ENCODE results near the gene CARD9. TPM values are rescaled to one million over a fixed set of nuclear protein-coding genes. Genes with fewer than 3 reads are reported as not detected.

CARD9 gene
- total and polyA plus RNA-seq, 2 of the 8 experiments (the other 6 are each of a cell fraction or from before 2014, with no cell fraction given), result 0.15 to 1.1 TPM

GRCh38 chr9:136379891-136380290 is 6.4 kb upstream of the CARD9 start:
- no peaks in the 10 kb centered on the region for H3K9me3 ChIP-seq (ENCODE audit: insufficient read depth in 2 of 2, low read depth in 1 of 2, low read length in 1 of 2)
- H3K56ac ChIP-seq (replicated peaks; ENCODE audit: insufficient read length, low read depth, low read length), result no peak overlapping the region
- H2BK15ac ChIP-seq (ENCODE audit: low read length), result no peak overlapping the region
- no peaks in the 10 kb centered on the region for H3K27me3 ChIP-seq (replicated peaks in 1 of 4; ENCODE audit: control insufficient read depth in 3 of 4, extremely low read depth in 1 of 4, insufficient read depth in 3 of 4, low read length in 3 of 4)
- no peak overlapping the region for H3K23ac ChIP-seq (ENCODE audit: insufficient read length)
- ChIA-PET POLR2A (ENCODE audit: partially characterized antibody) (interaction anchor here (1.1 to 1.9 kb wide), 2 partner anchors 13 to 45 kb away, joined by 4 to 6 read pairs; no protein-coding TSS in a partner anchor), CTCF (ENCODE audit: partially characterized antibody) (interaction anchor here (1.1 to 2.2 kb wide), 3 partner anchors 13 to 107 kb away, joined by 3 to 10 read pairs (median 6); no protein-coding TSS in a partner anchor)
- peaks cover 6 to 57% (median 26%) of the 10 kb centered on the region in 4 experiments; a peak in 7 of 8 replicates for H3K36me3 ChIP-seq (ENCODE audit: control insufficient read depth in 2 of 4, insufficient read depth in 4 of 4, low read length in 3 of 4)
- no peaks in the 10 kb centered on the region for H3K79me2 ChIP-seq (ENCODE audit: control insufficient read depth in 1 of 2, insufficient read depth in 2 of 2, low read length in 2 of 2)
- H4K5ac ChIP-seq (ENCODE audit: insufficient read length, low read depth, low read length), result no peak overlapping the region
- H3K4me3 ChIP-seq (ENCODE audit: extremely low read depth in 1 of 4, insufficient read depth in 2 of 4, low read depth in 3 of 4, low read length in 4 of 4), result no peak overlapping the region
- WGBS, 2 experiments (ENCODE audit: extremely low coverage in 1 of 2, insufficient coverage in 1 of 2, insufficient read length in 1 of 2, insufficient replicate concordance in 2 of 2, low coverage in 1 of 2, low lambda C conversion rate in 2 of 2, missing lambda C conversion rate in 1 of 2), result 90% methylated on average over 10 of the region's 11 CpGs; no CpG with 5 or more reads in 1 of the 2 experiments
- H3K18ac ChIP-seq (ENCODE audit: extremely low read depth, low read length), result no peak overlapping the region
- H2BK12ac ChIP-seq (ENCODE audit: low read depth, low read length), result no peak overlapping the region
- no peak overlapping the region for H3K14ac ChIP-seq (ENCODE audit: insufficient read length)
- no peak overlapping the region for H3K4ac ChIP-seq (replicated peaks; ENCODE audit: insufficient read length, low read depth, low read length)
- no peak overlapping the region for H3K4me2 ChIP-seq (ENCODE audit: insufficient read depth in 1 of 2, low read depth in 2 of 2, low read length in 2 of 2)
- no peak overlapping the region for H2AFZ ChIP-seq (ENCODE audit: low read length)
- H4K20me1 ChIP-seq (replicated peaks in 1 of 2; ENCODE audit: control insufficient read depth in 1 of 2, insufficient read depth in 2 of 2, low read length in 2 of 2), result peaks cover 7 to 14% of the 10 kb centered on the region in 2 experiments
- no peak overlapping the region for H2BK120ac ChIP-seq (replicated peaks; ENCODE audit: low read depth, low read length)
- no peak overlapping the region for H2BK5ac ChIP-seq (ENCODE audit: low read depth, low read length)
- no peak overlapping the region for H4K8ac ChIP-seq (ENCODE audit: extremely low read depth, insufficient read depth, low read length)
- H3K79me1 ChIP-seq (ENCODE audit: low read depth, low read length), result no peaks in the 10 kb centered on the region; the same call in 1 of the 2 replicates
- no peak overlapping the region for H2AK5ac ChIP-seq (ENCODE audit: low read depth, low read length)
- H3K27ac ChIP-seq (ENCODE audit: low read depth, low read length), result no peak overlapping the region
- FAIRE-seq (no peak), DNase-seq (ENCODE audit: low read depth in 1 of 2, low spot score in 2 of 2) (no peak)
- H3K4me1 ChIP-seq (replicated peaks in 1 of 4; ENCODE audit: control insufficient read depth in 3 of 4, insufficient read depth in 4 of 4, low read length in 3 of 4), result no peaks in the 10 kb centered on the region
- no peak overlapping the region for H4K91ac ChIP-seq (replicated peaks; ENCODE audit: insufficient read length, low read length)
- no peak overlapping the region for H3K9ac ChIP-seq (replicated peaks in 1 of 4; ENCODE audit: extremely low read depth in 1 of 4, low read depth in 3 of 4, low read length in 3 of 4)
- TF ChIP-seq CBX5 (IDR thresholded peaks at IDR 0.05; ENCODE audit: low read depth, low read length) (no peak), RNF2 (IDR thresholded peaks at IDR 0.05; ENCODE audit: borderline replicate concordance, low read depth, low read length, missing control alignments, poor library complexity, severe bottlenecking) (no peak), POU5F1 (IDR thresholded peaks at IDR 0.05; ENCODE audit: low read depth, low read length) (no peak), EGR1 (IDR thresholded peaks at IDR 0.05; ENCODE audit: borderline replicate concordance, low read depth, low read length) (no peak), CHD1 (IDR thresholded peaks at IDR 0.05; ENCODE audit: low read depth, low read length) (no peak), SP1 (IDR thresholded peaks at IDR 0.05; ENCODE audit: low read depth, low read length) (no peak), POLR2A (IDR thresholded peaks at IDR 0.05; ENCODE audit: control extremely low read depth in 1 of 2, low read depth in 2 of 2, low read length in 2 of 2) (no peak)
- TF ChIP-seq, protein P1, sequence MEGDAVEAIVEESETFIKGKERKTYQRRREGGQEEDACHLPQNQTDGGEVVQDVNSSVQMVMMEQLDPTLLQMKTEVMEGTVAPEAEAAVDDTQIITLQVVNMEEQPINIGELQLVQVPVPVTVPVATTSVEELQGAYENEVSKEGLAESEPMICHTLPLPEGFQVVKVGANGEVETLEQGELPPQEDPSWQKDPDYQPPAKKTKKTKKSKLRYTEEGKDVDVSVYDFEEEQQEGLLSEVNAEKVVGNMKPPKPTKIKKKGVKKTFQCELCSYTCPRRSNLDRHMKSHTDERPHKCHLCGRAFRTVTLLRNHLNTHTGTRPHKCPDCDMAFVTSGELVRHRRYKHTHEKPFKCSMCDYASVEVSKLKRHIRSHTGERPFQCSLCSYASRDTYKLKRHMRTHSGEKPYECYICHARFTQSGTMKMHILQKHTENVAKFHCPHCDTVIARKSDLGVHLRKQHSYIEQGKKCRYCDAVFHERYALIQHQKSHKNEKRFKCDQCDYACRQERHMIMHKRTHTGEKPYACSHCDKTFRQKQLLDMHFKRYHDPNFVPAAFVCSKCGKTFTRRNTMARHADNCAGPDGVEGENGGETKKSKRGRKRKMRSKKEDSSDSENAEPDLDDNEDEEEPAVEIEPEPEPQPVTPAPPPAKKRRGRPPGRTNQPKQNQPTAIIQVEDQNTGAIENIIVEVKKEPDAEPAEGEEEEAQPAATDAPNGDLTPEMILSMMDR (IDR thresholded peaks at IDR 0.05; ENCODE audit: control extremely low read depth in 1 of 3, insufficient read depth in 1 of 3, low read depth in 1 of 3, low read length in 3 of 3), result no peak
- no peak overlapping the region for H2BK20ac ChIP-seq (ENCODE audit: low read length)
- H3K23me2 ChIP-seq (ENCODE audit: low read depth, low read length), result no peaks in the 10 kb centered on the region
